G401 (cell line): Measurements from ENCODE around the gene APOA1. TPM values are rescaled to one million over a fixed set of nuclear protein-coding genes. Genes with fewer than 3 reads are reported as not detected.

Experiments
- DNase-seq: peaks from one replicate; pipeline ENCODE4 v3.0.0-alpha.2; 2015; ENCODE audit warnings: low spot score
- in situ Hi-C: cut with HindIII; loops from 2 replicates; pipeline ENCODE4 v1.10.0; 2016; ENCODE audit warnings: low sequenced_read_pairs, mixed read lengths
- total RNA-seq: library from RNA; depleted of rRNA; stranded (reverse); fragments of >200 nt; shearing (Covaris generic); gene quantifications from 2 replicates; pipeline ENCODE4 v1.2.3, GENCODE V29; 2014; rRNA removed

APOA1 gene
- total RNA-seq: not detected in 2 replicates

- no peak for DNase-seq
- in situ Hi-C loops: no loop called here
Measured at GRCh38 chr11:116837231-116838091, at the start of gene APOA1. TSS of gene APOA1 (minus strand) at chr11:116837622. CDS start at chr11:116837387, 235 bp downstream.

GRCh38 chr11:116885951-116886655, 48.7 kb upstream of the APOA1 start:
- peak; percentile 82 for DNase-seq
- in situ Hi-C loops: no loop called here

GRCh38 chr11:116882386-116882785, 45.0 kb upstream of the APOA1 start:
- in situ Hi-C loops: no loop called here

GRCh38 chr11:116881143-116881542, 43.7 kb upstream of the APOA1 start:
- in situ Hi-C loops: no loop called here
- peak; percentile 86 for DNase-seq

More at GRCh38 chr11:116882386-116882785, 45.0 kb upstream of the APOA1 start:
- DNase-seq: no peak

GRCh38 chr11:116879800-116880625, 42.6 kb upstream of the APOA1 start:
- peak; percentile 86 for DNase-seq
- in situ Hi-C loops: no loop called here

GRCh38 chr11:116876656-116877055, 39.2 kb upstream of the APOA1 start:
- in situ Hi-C loops: no loop called here
- DNase-seq: peak; percentile 53

- no peak for DNase-seq
- in situ Hi-C loops: no loop called here
Measured at GRCh38 chr11:116875194-116875593, 37.8 kb upstream of the APOA1 start.

GRCh38 chr11:116874251-116874650, 36.8 kb upstream of the APOA1 start:
- DNase-seq: no peak
- in situ Hi-C loops: no loop called here

- DNase-seq: no peak
- in situ Hi-C loops: no loop called here
Measured at GRCh38 chr11:116873381-116873780, 36.0 kb upstream of the APOA1 start.

- DNase-seq: no peak
- in situ Hi-C loops: no loop called here
Measured at GRCh38 chr11:116871248-116871647, 33.8 kb upstream of the APOA1 start.

GRCh38 chr11:116870054-116870453, 32.6 kb upstream of the APOA1 start:
- no peak for DNase-seq
- in situ Hi-C loops: no loop called here

GRCh38 chr11:116869610-116870009, 32.2 kb upstream of the APOA1 start:
- in situ Hi-C loops: no loop called here
- no peak for DNase-seq

GRCh38 chr11:116868066-116868465, 30.6 kb upstream of the APOA1 start:
- no peak for DNase-seq
- in situ Hi-C loops: no loop called here

GRCh38 chr11:116867619-116868018, 30.2 kb upstream of the APOA1 start:
- in situ Hi-C loops: no loop called here
- DNase-seq: no peak

- in situ Hi-C loops: no loop called here
- no peak for DNase-seq
Measured at GRCh38 chr11:116866804-116867455, 29.5 kb upstream of the APOA1 start.

GRCh38 chr11:116865696-116866095, 28.3 kb upstream of the APOA1 start:
- in situ Hi-C loops: no loop called here
- DNase-seq: no peak

- in situ Hi-C loops: no loop called here
- no peak for DNase-seq
Measured at GRCh38 chr11:116864531-116864930, 27.1 kb upstream of the APOA1 start.

- DNase-seq: no peak
- in situ Hi-C loops: no loop called here
Measured at GRCh38 chr11:116862951-116863350, 25.5 kb upstream of the APOA1 start.

GRCh38 chr11:116862185-116862584, 24.8 kb upstream of the APOA1 start:
- peak; percentile 54 for DNase-seq
- in situ Hi-C loops: no loop called here
